Neural progenitor cell (in vitro differentiated cells): Measurements from ENCODE around the gene NEGR1. TPM values are rescaled to one million over a fixed set of nuclear protein-coding genes. Genes with fewer than 3 reads are reported as not detected.

Source experiments
- DNase-seq: peaks from one replicate; pipeline ENCODE4 v3.0.0-alpha.2; 2016; ENCODE audit warnings: low spot score
- H2AFZ ChIP-seq: fragments of 200-600 bp; sonication (generic); replicated peaks from 2 replicates; pipeline ENCODE4 v1.6.1; 2016; ENCODE audit warnings: antibody characterized with exemption
- H3F3A ChIP-seq: fragments of 200-600 bp; sonication (generic); 2 replicates; pipeline ENCODE4 v1.6.1; 2016; ENCODE audit warnings: antibody characterized with exemption, low read depth
- H3K27ac ChIP-seq: fragments of 200-600 bp; sonication (generic); 2 replicates; pipeline ENCODE4 v1.5.1; 2016; ENCODE audit warnings: mild to moderate bottlenecking
- H3K27me3 ChIP-seq: fragments of 200-600 bp; sonication (generic); 2 replicates; pipeline ENCODE4 v1.6.1; 2016; ENCODE audit warnings: mild to moderate bottlenecking, moderate library complexity
- H3K36me3 ChIP-seq: fragments of 200-600 bp; sonication (generic); 2 replicates; pipeline ENCODE4 v1.5.1; 2016
- H3K4me1 ChIP-seq: fragments of 200-600 bp; sonication (generic); 2 replicates; pipeline ENCODE4 v1.6.1; 2016; ENCODE audit warnings: mixed run types
- H3K4me2 ChIP-seq: fragments of 200-600 bp; sonication (generic); 2 replicates; pipeline ENCODE4 v1.6.1; 2016
- H3K4me3 ChIP-seq: fragments of 200-600 bp; sonication (generic); 2 replicates; pipeline ENCODE4 v1.5.1; 2016
- H3K79me2 ChIP-seq: fragments of 200-600 bp; sonication (generic); 2 replicates; pipeline ENCODE4 v1.6.1; 2016; ENCODE audit warnings: low read depth
- H3K9ac ChIP-seq: fragments of 200-600 bp; sonication (generic); 2 replicates; pipeline ENCODE4 v1.6.1; 2016
- H3K9me3 ChIP-seq: fragments of 200-600 bp; sonication (generic); 2 replicates; pipeline ENCODE4 v1.5.1; 2016; ENCODE audit warnings: low read depth
- H4K20me1 ChIP-seq: fragments of 200-600 bp; sonication (generic); 2 replicates; pipeline ENCODE4 v1.6.1; 2016; ENCODE audit warnings: low read depth
- H3K27ac Mint-ChIP-seq: 3 replicates; pipeline ENCODE4 v1.8.0; 2021; ENCODE audit warnings: mixed read lengths
- H3K27me3 Mint-ChIP-seq: 2 replicates; pipeline ENCODE4 v1.8.0; 2022; ENCODE audit warnings: low read depth, mild to moderate bottlenecking, inconsistent platforms, moderate library complexity, mixed read lengths; ENCODE audit not compliant: insufficient read depth
- H3K36me3 Mint-ChIP-seq: 3 replicates; pipeline ENCODE4 v1.8.0; 2021; ENCODE audit warnings: mixed read lengths
- H3K4me1 Mint-ChIP-seq: 3 replicates; pipeline ENCODE4 v1.8.0; 2021; ENCODE audit warnings: mixed read lengths
- H3K4me3 Mint-ChIP-seq: 3 replicates; pipeline ENCODE4 v1.8.0; 2021; ENCODE audit warnings: mild to moderate bottlenecking, moderate library complexity, mixed read lengths
- H3K9me3 Mint-ChIP-seq: 3 replicates; pipeline ENCODE4 v1.8.0; 2020; ENCODE audit warnings: mixed read lengths
- EZH2 ChIP-seq: fragments of 200-600 bp; sonication (generic); IDR thresholded peaks from 2 replicates; pipeline ENCODE4 v1.6.1; 2017; ENCODE audit warnings: antibody characterized with exemption, mild to moderate bottlenecking, moderate library complexity
- EZH2phosphoT487 ChIP-seq: fragments of 200-600 bp; sonication (generic); IDR thresholded peaks from 2 replicates; pipeline ENCODE4 v1.6.1; 2017; ENCODE audit warnings: antibody characterized with exemption
- total RNA-seq: library from RNA; depleted of rRNA; stranded (reverse); fragments of >200 nt; gene quantifications from 2 replicates; pipeline ENCODE4 v1.2.3, GENCODE V29; 2015; ENCODE audit warnings: low replicate concordance
- TF ChIP-seq, protein P1 (sequence below): fragments of 200-600 bp; sonication (generic); IDR thresholded peaks from 2 replicates; pipeline ENCODE4 v1.5.1; 2017; ENCODE audit warnings: antibody characterized with exemption, mild to moderate bottlenecking

The NEGR1 gene
- total RNA-seq, 1 donor from 2014 or later: 0.62 TPM

DNA sequence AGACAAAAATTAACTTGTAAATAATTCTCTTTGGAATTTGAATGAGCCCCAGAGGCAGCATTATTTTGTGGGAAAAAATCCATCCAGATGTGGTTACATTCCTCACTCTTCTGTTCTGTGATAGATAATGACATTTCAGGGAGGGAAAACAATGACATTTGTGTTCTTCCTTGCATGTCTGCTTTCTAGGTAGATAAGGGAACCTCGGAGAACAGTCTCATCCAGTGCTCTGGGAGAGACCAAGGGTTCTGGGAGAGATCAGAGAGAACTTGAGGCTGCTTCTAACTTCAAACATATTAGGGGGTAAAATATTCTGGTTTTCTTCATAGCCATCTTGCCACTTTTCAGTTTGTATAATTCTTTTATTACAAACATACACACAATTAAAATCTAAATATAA is 269.2 kb downstream of the NEGR1 start:
- Histone ChIP-seq H3K4me3 (no peak overlapping the region), H3K36me3 (no peaks in the 10 kb centered on the region), H3K9me3 (no peaks in the 10 kb centered on the region), H3F3A (no peaks in the 10 kb centered on the region), H2AFZ (no peak overlapping the region), H3K4me2 (no peak overlapping the region), H4K20me1 (no peaks in the 10 kb centered on the region), H3K79me2 (no peaks in the 10 kb centered on the region), H3K4me1 (peaks cover 1% of the 10 kb centered on the region), H3K9ac (no peak overlapping the region), H3K27me3 (no peaks in the 10 kb centered on the region), H3K27ac (no peak overlapping the region)
- Mint-ChIP-seq H3K27ac (no peak overlapping the region), H3K36me3 (no peaks in the 10 kb centered on the region), H3K4me1 (peaks cover 4% of the 10 kb centered on the region), H3K9me3 (no peaks in the 10 kb centered on the region), H3K27me3 (no peaks in the 10 kb centered on the region), H3K4me3 (no peak overlapping the region)
- no peak for DNase-seq
- no peak for TF ChIP-seq EZH2
- TF ChIP-seq EZH2phosphoT487: no peak
- TF ChIP-seq, protein P1, sequence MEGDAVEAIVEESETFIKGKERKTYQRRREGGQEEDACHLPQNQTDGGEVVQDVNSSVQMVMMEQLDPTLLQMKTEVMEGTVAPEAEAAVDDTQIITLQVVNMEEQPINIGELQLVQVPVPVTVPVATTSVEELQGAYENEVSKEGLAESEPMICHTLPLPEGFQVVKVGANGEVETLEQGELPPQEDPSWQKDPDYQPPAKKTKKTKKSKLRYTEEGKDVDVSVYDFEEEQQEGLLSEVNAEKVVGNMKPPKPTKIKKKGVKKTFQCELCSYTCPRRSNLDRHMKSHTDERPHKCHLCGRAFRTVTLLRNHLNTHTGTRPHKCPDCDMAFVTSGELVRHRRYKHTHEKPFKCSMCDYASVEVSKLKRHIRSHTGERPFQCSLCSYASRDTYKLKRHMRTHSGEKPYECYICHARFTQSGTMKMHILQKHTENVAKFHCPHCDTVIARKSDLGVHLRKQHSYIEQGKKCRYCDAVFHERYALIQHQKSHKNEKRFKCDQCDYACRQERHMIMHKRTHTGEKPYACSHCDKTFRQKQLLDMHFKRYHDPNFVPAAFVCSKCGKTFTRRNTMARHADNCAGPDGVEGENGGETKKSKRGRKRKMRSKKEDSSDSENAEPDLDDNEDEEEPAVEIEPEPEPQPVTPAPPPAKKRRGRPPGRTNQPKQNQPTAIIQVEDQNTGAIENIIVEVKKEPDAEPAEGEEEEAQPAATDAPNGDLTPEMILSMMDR: no peak

DNA sequence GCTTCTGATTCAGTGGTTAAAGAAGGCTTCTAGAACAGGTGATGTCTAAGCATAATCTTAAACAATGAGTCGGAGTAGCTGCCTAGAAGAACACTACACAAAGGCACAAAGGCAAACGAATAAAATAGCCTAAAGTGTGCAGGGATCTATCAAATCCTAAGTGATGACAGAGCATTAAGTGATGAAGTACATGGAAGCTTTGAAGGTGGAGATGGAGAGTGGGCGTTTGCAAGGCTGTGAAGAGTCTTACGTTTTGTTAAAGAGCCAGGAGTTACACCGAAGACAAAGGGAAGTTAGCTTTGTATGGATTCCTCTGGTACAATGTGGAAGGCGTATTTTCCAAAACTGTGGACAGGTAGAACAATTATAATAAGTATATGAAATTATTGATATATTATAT is 270.6 kb downstream of the NEGR1 start:
- no peaks in the 10 kb centered on the region for H3K9me3 Mint-ChIP-seq
- no peaks in the 10 kb centered on the region for H3K36me3 Mint-ChIP-seq
- Histone ChIP-seq H3K27ac (no peak overlapping the region), H3K36me3 (no peaks in the 10 kb centered on the region), H4K20me1 (no peaks in the 10 kb centered on the region), H3K9ac (no peak overlapping the region), H3F3A (no peaks in the 10 kb centered on the region), H3K27me3 (no peaks in the 10 kb centered on the region), H3K4me1 (no peaks in the 10 kb centered on the region), H2AFZ (no peak overlapping the region), H3K79me2 (no peaks in the 10 kb centered on the region), H3K4me3 (no peak overlapping the region), H3K9me3 (no peaks in the 10 kb centered on the region), H3K4me2 (no peak overlapping the region)
- no peak overlapping the region for H3K27ac Mint-ChIP-seq
- no peak for DNase-seq
- no peak for TF ChIP-seq EZH2
- no peak for TF ChIP-seq EZH2phosphoT487
- TF ChIP-seq, protein P1: no peak
- peaks cover 4% of the 10 kb centered on the region for H3K4me1 Mint-ChIP-seq
- H3K27me3 Mint-ChIP-seq: no peaks in the 10 kb centered on the region
- no peak overlapping the region for H3K4me3 Mint-ChIP-seq

DNA sequence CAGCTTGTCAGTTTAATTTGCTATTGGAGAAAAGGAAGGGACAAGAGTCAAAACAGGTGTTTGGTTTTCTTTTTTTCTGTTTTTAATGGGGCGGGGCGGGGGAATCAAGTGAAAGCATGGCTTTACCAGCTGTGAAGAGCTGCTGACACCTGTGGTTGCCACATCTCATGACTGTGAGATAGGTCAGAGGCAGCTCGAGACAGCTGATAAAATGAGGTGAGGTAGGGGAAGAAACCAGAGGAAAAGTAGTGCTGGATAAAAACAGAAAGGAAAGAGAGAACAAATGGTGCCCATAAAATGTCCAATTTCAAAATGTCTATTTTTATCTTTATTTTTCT is 272.3 kb downstream of the NEGR1 start:
- Histone ChIP-seq H3K9me3 (no peaks in the 10 kb centered on the region), H3K4me1 (no peaks in the 10 kb centered on the region), H3K9ac (no peak overlapping the region), H3F3A (no peaks in the 10 kb centered on the region), H3K27ac (no peak overlapping the region), H3K4me2 (no peak overlapping the region), H3K4me3 (no peak overlapping the region), H3K27me3 (no peaks in the 10 kb centered on the region), H4K20me1 (no peaks in the 10 kb centered on the region), H3K36me3 (no peaks in the 10 kb centered on the region), H2AFZ (no peak overlapping the region), H3K79me2 (no peaks in the 10 kb centered on the region)
- Mint-ChIP-seq H3K4me3 (no peak overlapping the region), H3K4me1 (peaks cover 4% of the 10 kb centered on the region), H3K36me3 (no peaks in the 10 kb centered on the region), H3K9me3 (no peaks in the 10 kb centered on the region), H3K27ac (no peak overlapping the region), H3K27me3 (no peaks in the 10 kb centered on the region)
- no peak for TF ChIP-seq EZH2
- TF ChIP-seq EZH2phosphoT487: no peak
- TF ChIP-seq, protein P1: no peak
- DNase-seq: no peak
